Right ventricle myocardium inferior (tissue), 1 donor: Measurements from ENCODE around the gene CLMN. TPM values are rescaled to one million over a fixed set of nuclear protein-coding genes. Genes with fewer than 3 reads are reported as not detected.

Source experiments
- ATAC-seq: fragments of 200-7000 bp; cut with Tn5 transposase; one replicate; pipeline ENCODE4 v1.9.1; 2020; ENCODE audit warnings: mild to moderate bottlenecking, moderate library complexity
- DNase-seq: peaks from one replicate; pipeline ENCODE4 v3.0.0; 2021; ENCODE audit errors: missing footprints
- intact Hi-C: fragments of 100-400 bp; cut with DNase I; formaldehyde crosslinking; loops from one replicate; pipeline ENCODE4 v1.11.0; 2022
- total RNA-seq: library from RNA; stranded (reverse); fragmentation: NEBNext Ultra II Directional; extraction: Animal tissue kit (Norgen Biotek cat#: 25700); gene quantifications from one replicate; pipeline ENCODE4 v1.2.1, GENCODE V29; 2021
- donor health status: DM: no; HTN: yes; CAD: no; lungs with severe emphysema.

The CLMN gene
- total RNA-seq, 1 donor from 2014 or later, result 7.6 TPM

- ATAC-seq (no peak), DNase-seq (no peak)
- intact Hi-C loops, result no loop called here
These were observed 7.3 kb upstream of the CLMN start for GRCh38 chr14:95326987-95327386.

- no peak for ATAC-seq
- intact Hi-C loops, result loop anchor here (5.0 kb wide), 1 partner anchor 103 kb away; no protein-coding TSS in a partner anchor
- no peak for DNase-seq
These were observed 4.2 kb upstream of the CLMN start for GRCh38 chr14:95323917-95324316.

GRCh38 chr14:95323361-95323760 lies 3.7 kb upstream of the CLMN start:
- intact Hi-C loops, result loop anchor here (5.0 kb wide), 1 partner anchor 104 kb away; no protein-coding TSS in a partner anchor
- ATAC-seq (no peak), DNase-seq (no peak)

GRCh38 chr14:95322651-95323050 lies 2.9 kb upstream of the CLMN start:
- DNase-seq (no peak), ATAC-seq (no peak)
- intact Hi-C loops, result loop anchor here (5.0 kb wide), 1 partner anchor 105 kb away; no protein-coding TSS in a partner anchor

GRCh38 chr14:95321693-95322455 lies 2.2 kb upstream of the CLMN start:
- DNase-seq, result no peak
- ATAC-seq, result no peak
- intact Hi-C loops, result loop anchor here (5.0 kb wide), 1 partner anchor 105 kb away; no protein-coding TSS in a partner anchor

- DNase-seq (no peak), ATAC-seq (no peak)
- intact Hi-C loops, result loop anchor here (5.0 kb wide), 1 partner anchor 106 kb away; no protein-coding TSS in a partner anchor
These were observed 1.4 kb upstream of the CLMN start for GRCh38 chr14:95320955-95321600.

- no peak for ATAC-seq
- intact Hi-C loops, result loop anchor here (5.0 kb wide), 1 partner anchor 107 kb away; no protein-coding TSS in a partner anchor
- no peak for DNase-seq
These were observed 579 bp upstream of the CLMN start for GRCh38 chr14:95320078-95320895.

- DNase-seq (no peak), ATAC-seq (no peak)
- intact Hi-C loops, result no loop called here
These were observed 1.1 kb downstream of the CLMN start for GRCh38 chr14:95318399-95319311.

GRCh38 chr14:95317817-95318343 lies 1.8 kb downstream of the CLMN start:
- intact Hi-C loops, result no loop called here
- no peak for DNase-seq
- no peak for ATAC-seq

- intact Hi-C loops, result no loop called here
- no peak for DNase-seq
- no peak for ATAC-seq
These were observed 2.9 kb downstream of the CLMN start for GRCh38 chr14:95316821-95317220.

GRCh38 chr14:95315579-95315978 lies 4.1 kb downstream of the CLMN start:
- DNase-seq, result no peak
- no peak for ATAC-seq
- intact Hi-C loops, result no loop called here

GRCh38 chr14:95315156-95315555 lies 4.6 kb downstream of the CLMN start:
- intact Hi-C loops, result no loop called here

GRCh38 chr14:95314609-95315008 lies 5.1 kb downstream of the CLMN start:
- intact Hi-C loops, result no loop called here

More at GRCh38 chr14:95315156-95315555, 4.6 kb downstream of the CLMN start:
- DNase-seq, result no peak
- no peak for ATAC-seq

GRCh38 chr14:95313707-95314106 lies 6.0 kb downstream of the CLMN start:
- intact Hi-C loops, result no loop called here
- ATAC-seq, result peak; percentile 71
- peak; percentile 85 for DNase-seq

More at GRCh38 chr14:95314609-95315008, 5.1 kb downstream of the CLMN start:
- peak; percentile 29 for ATAC-seq
- DNase-seq, result no peak

- ATAC-seq, result no peak
- intact Hi-C loops, result no loop called here
- DNase-seq, result no peak
These were observed 6.5 kb downstream of the CLMN start for GRCh38 chr14:95313190-95313589.

- intact Hi-C loops, result no loop called here
- no peak for DNase-seq
- no peak for ATAC-seq
These were observed 7.4 kb downstream of the CLMN start for GRCh38 chr14:95312311-95312710.

GRCh38 chr14:95311752-95312151 lies 8.0 kb downstream of the CLMN start:
- ATAC-seq, result no peak
- no peak for DNase-seq
- intact Hi-C loops, result no loop called here
